Neutrophil (primary cell): ENCODE data around the gene VPS50.

ENCODE experiments used
- H3K27ac ChIP-seq: fragments of 200-600 bp; sonication (generic); 2 replicates; pipeline ENCODE4 v1.5.1; 2016; ENCODE audit warnings: mild to moderate bottlenecking, moderate library complexity
- H3K27me3 ChIP-seq: fragments of 200-600 bp; sonication (generic); 2 replicates; pipeline ENCODE4 v1.6.0; 2016; ENCODE audit warnings: mild to moderate bottlenecking
- H3K36me3 ChIP-seq: fragments of 200-600 bp; sonication (generic); 2 replicates; pipeline ENCODE4 v1.5.1; 2017
- H3K4me1 ChIP-seq, 2 experiments: fragments of 200-600 bp in 1 of 2; sonication (generic) in 1 of 2; 1 replicate in 1 of 2; 2 replicates in 1 of 2; pipeline versions ENCODE4 v1.5.1 to v1.6.1; 2013 to 2016; ENCODE audit warnings: low read depth in 1 of 2, low read length in 1 of 2, mild to moderate bottlenecking in 1 of 2, moderate library complexity in 1 of 2; ENCODE audit not compliant: control insufficient read depth in 1 of 2, insufficient read depth in 1 of 2
- H3K4me3 ChIP-seq, 2 experiments: fragments of 200-600 bp in 1 of 2; sonication (generic) in 1 of 2; 1 replicate in 1 of 2; 2 replicates in 1 of 2; pipeline ENCODE4 v1.5.1; 2013 to 2016; ENCODE audit warnings: low read depth in 1 of 2, low read length in 1 of 2, mild to moderate bottlenecking in 1 of 2, moderate library complexity in 1 of 2
- H3K9me3 ChIP-seq: fragments of 200-600 bp; sonication (generic); 2 replicates; pipeline ENCODE4 v1.5.1; 2016
- CTCF ChIP-seq: fragments of 200-600 bp; sonication (generic); IDR thresholded peaks from 2 replicates; pipeline ENCODE4 v1.5.1; 2016; ENCODE audit warnings: antibody characterized with exemption

The VPS50 gene

GRCh38 chr7:93359520-93360198 lies 127.5 kb downstream of the VPS50 start:
- Histone ChIP-seq H3K27ac (no peak overlapping the region), H3K27me3 (no peaks in the 10 kb centered on the region), H3K36me3 (no peaks in the 10 kb centered on the region), H3K4me3 (no peak overlapping the region), H3K9me3 (no peaks in the 10 kb centered on the region), H3K4me1 (no peaks in the 10 kb centered on the region)
- no peak for TF ChIP-seq CTCF

GRCh38 chr7:93361853-93362252 lies 129.7 kb downstream of the VPS50 start:
- Histone ChIP-seq H3K4me1 (no peaks in the 10 kb centered on the region), H3K4me3 (no peak overlapping the region), H3K36me3 (no peaks in the 10 kb centered on the region), H3K27me3 (no peaks in the 10 kb centered on the region), H3K27ac (no peak overlapping the region), H3K9me3 (no peaks in the 10 kb centered on the region)
- no peak for TF ChIP-seq CTCF

- Histone ChIP-seq H3K36me3 (no peaks in the 10 kb centered on the region), H3K27me3 (no peaks in the 10 kb centered on the region), H3K9me3 (no peaks in the 10 kb centered on the region), H3K4me1 (no peaks in the 10 kb centered on the region), H3K4me3 (no peak overlapping the region), H3K27ac (no peak overlapping the region)
- no peak for TF ChIP-seq CTCF
Observed at GRCh38 chr7:93364806-93365205, 132.6 kb downstream of the VPS50 start.

GRCh38 chr7:93365341-93365740 lies 133.2 kb downstream of the VPS50 start:
- H3K27me3 ChIP-seq, result no peaks in the 10 kb centered on the region
- H3K9me3 ChIP-seq, result no peaks in the 10 kb centered on the region
- no peak for TF ChIP-seq CTCF
- no peaks in the 10 kb centered on the region for H3K36me3 ChIP-seq
- no peak overlapping the region for H3K27ac ChIP-seq
- no peaks in the 10 kb centered on the region for H3K4me1 ChIP-seq
- H3K4me3 ChIP-seq, result no peak overlapping the region

GRCh38 chr7:93366816-93367215 lies 134.7 kb downstream of the VPS50 start:
- H3K36me3 ChIP-seq, result no peaks in the 10 kb centered on the region

More at GRCh38 chr7:93366816-93367215, 134.7 kb downstream of the VPS50 start:
- Histone ChIP-seq H3K4me1 (no peaks in the 10 kb centered on the region), H3K9me3 (no peaks in the 10 kb centered on the region), H3K4me3 (no peak overlapping the region), H3K27me3 (no peaks in the 10 kb centered on the region), H3K27ac (no peak overlapping the region)
- TF ChIP-seq CTCF, result no peak
